Activated gamma-delta T cell treated with Interleukin-2 at 50 U/mL for 16 hours (primary cell): ENCODE data around the gene IL1RAPL1.

Experiments
- DNase-seq: peaks from one replicate; pipeline ENCODE4 v3.0.0-alpha.2; 2020

The IL1RAPL1 gene

GRCh38 chrX:29824176-29824906 lies 1237.1 kb downstream of the IL1RAPL1 start:
- DNase-seq, result no peak

- no peak for DNase-seq
Observed at GRCh38 chrX:29826742-29827141, 1239.5 kb downstream of the IL1RAPL1 start.

- no peak for DNase-seq
Observed at GRCh38 chrX:29834311-29834710, 1247.1 kb downstream of the IL1RAPL1 start.

- no peak for DNase-seq
Observed at GRCh38 chrX:29834764-29835163, 1247.5 kb downstream of the IL1RAPL1 start.

GRCh38 chrX:29841750-29842149 lies 1254.5 kb downstream of the IL1RAPL1 start:
- DNase-seq, result no peak

- no peak for DNase-seq
Observed at GRCh38 chrX:29842552-29842951, 1255.3 kb downstream of the IL1RAPL1 start.

GRCh38 chrX:29851857-29852605 lies 1264.8 kb downstream of the IL1RAPL1 start:
- DNase-seq, result no peak

- no peak for DNase-seq
Observed at GRCh38 chrX:29852767-29853166, 1265.5 kb downstream of the IL1RAPL1 start.

GRCh38 chrX:29858714-29859113 lies 1271.5 kb downstream of the IL1RAPL1 start:
- no peak for DNase-seq

GRCh38 chrX:29862126-29862677 lies 1275.0 kb downstream of the IL1RAPL1 start:
- DNase-seq, result no peak

- no peak for DNase-seq
Observed at GRCh38 chrX:29867971-29868370, 1280.7 kb downstream of the IL1RAPL1 start.

- DNase-seq, result no peak
Observed at GRCh38 chrX:29869837-29870236, 1282.6 kb downstream of the IL1RAPL1 start.

GRCh38 chrX:29870608-29871007 lies 1283.4 kb downstream of the IL1RAPL1 start:
- DNase-seq, result no peak

GRCh38 chrX:29872831-29873230 lies 1285.6 kb downstream of the IL1RAPL1 start:
- DNase-seq, result no peak

- DNase-seq, result no peak
Observed at GRCh38 chrX:29876733-29877132, 1289.5 kb downstream of the IL1RAPL1 start.

GRCh38 chrX:29880977-29881376 lies 1293.7 kb downstream of the IL1RAPL1 start:
- no peak for DNase-seq

GRCh38 chrX:29890004-29890403 lies 1302.8 kb downstream of the IL1RAPL1 start:
- DNase-seq, result no peak

GRCh38 chrX:29890646-29891200 lies 1303.5 kb downstream of the IL1RAPL1 start:
- no peak for DNase-seq

GRCh38 chrX:29902004-29902403 lies 1314.8 kb downstream of the IL1RAPL1 start:
- DNase-seq, result no peak

GRCh38 chrX:29903360-29903759 lies 1316.1 kb downstream of the IL1RAPL1 start:
- no peak for DNase-seq

GRCh38 chrX:29911673-29912072 lies 1324.4 kb downstream of the IL1RAPL1 start:
- DNase-seq, result no peak

GRCh38 chrX:29913647-29914046 lies 1326.4 kb downstream of the IL1RAPL1 start:
- DNase-seq, result no peak

GRCh38 chrX:29922607-29923006 lies 1335.4 kb downstream of the IL1RAPL1 start:
- no peak for DNase-seq

- DNase-seq, result no peak
Observed at GRCh38 chrX:29926056-29926455, 1338.8 kb downstream of the IL1RAPL1 start.
